Activated T-cell treated with anti-CD3 and anti-CD28 coated beads, Interleukin-2, amount 50 U/mL, for 24 hours (primary cell): ENCODE results near the gene NR3C1.

Experiments used
- DNase-seq: peaks from one replicate; pipeline ENCODE4 v3.0.0-alpha.2; 2020
- H3K27ac Mint-ChIP-seq: 2 replicates; pipeline ENCODE4 v1.8.0; 2020; ENCODE audit warnings: mild to moderate bottlenecking, mixed read lengths
- H3K27me3 Mint-ChIP-seq: 2 replicates; pipeline ENCODE4 v1.8.0; 2020; ENCODE audit warnings: mixed read lengths
- H3K36me3 Mint-ChIP-seq: 2 replicates; pipeline ENCODE4 v1.8.0; 2020; ENCODE audit warnings: low read depth, mixed read lengths
- H3K4me1 Mint-ChIP-seq: 2 replicates; pipeline ENCODE4 v1.8.0; 2020; ENCODE audit warnings: low read depth, mixed read lengths
- H3K4me3 Mint-ChIP-seq: 2 replicates; pipeline ENCODE4 v1.8.0; 2020; ENCODE audit warnings: mild to moderate bottlenecking, moderate library complexity, mixed read lengths
- H3K9me3 Mint-ChIP-seq: 2 replicates; pipeline ENCODE4 v1.8.0; 2020; ENCODE audit warnings: mixed read lengths

The NR3C1 gene

DNA sequence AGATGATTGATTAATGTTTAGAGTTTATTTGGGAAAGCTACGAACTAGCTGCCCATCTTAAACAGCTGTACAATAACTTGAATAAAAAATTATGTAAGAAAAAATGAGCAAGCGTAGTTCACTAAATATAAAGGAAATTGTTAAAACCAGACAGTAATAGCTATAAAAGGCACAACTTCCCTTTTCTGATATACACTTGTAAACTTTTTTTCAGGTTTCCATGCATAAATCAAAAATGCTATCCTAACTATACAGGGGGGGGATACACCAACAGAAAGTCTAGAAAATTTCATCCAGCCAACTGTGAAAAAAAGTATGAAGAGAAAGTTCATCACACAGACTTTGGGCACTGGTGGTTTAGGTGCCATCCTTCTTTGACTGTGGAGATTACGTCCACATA is 122.3 kb downstream of the NR3C1 start:
- no peak overlapping the region for H3K27ac Mint-ChIP-seq
- H3K36me3 Mint-ChIP-seq = peaks cover 88% of the 10 kb centered on the region
- H3K4me3 Mint-ChIP-seq = no peak overlapping the region
- DNase-seq = no peak
- peaks cover 3% of the 10 kb centered on the region for H3K4me1 Mint-ChIP-seq
- no peaks in the 10 kb centered on the region for H3K27me3 Mint-ChIP-seq
- H3K9me3 Mint-ChIP-seq = no peaks in the 10 kb centered on the region

DNA sequence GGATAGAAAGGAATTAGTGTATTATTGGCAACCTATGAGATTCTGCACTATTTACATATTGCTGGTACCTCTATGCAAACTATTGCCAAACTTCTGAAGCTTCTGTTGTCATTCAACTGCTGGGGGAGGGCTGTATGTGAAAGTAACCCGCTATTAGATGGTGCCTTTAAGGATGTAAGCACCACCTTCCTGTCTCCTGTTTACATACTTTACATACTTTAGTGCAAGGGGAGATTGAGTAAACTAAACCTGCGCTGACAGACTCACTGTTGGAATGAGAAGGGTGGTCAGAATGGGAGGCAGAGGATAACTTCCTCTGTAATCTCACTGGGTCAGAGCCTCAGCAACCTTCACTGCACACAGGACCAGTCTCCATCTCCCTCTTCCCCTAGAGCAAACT is 123.8 kb downstream of the NR3C1 start:
- Mint-ChIP-seq H3K4me3 (no peak overlapping the region), H3K27ac (no peak overlapping the region), H3K27me3 (no peaks in the 10 kb centered on the region), H3K4me1 (peaks cover 7% of the 10 kb centered on the region), H3K36me3 (peaks cover 82% of the 10 kb centered on the region), H3K9me3 (no peaks in the 10 kb centered on the region)
- DNase-seq = no peak

DNA sequence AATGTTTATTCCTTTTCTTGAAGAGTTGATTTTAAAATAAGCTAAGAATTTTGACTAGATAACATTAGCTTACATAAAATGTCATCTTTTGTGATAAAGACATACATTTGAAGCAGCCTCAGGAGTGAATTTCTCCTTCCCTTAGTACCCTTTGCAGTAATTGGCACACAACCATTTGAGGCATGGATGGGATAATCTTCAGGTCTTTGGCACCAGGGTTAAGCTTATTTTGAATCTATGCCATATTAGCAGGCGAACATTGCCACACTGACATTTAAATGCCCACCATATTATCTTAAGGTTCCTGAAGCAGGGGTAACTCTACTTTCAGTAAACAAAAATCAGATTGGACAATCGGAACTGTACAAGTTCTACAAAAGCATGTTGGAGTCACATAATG is 126.0 kb downstream of the NR3C1 start:
- H3K4me3 Mint-ChIP-seq = no peak overlapping the region
- H3K4me1 Mint-ChIP-seq = peaks cover 7% of the 10 kb centered on the region
- peaks cover 3% of the 10 kb centered on the region for H3K9me3 Mint-ChIP-seq
- DNase-seq = no peak
- peaks cover 60% of the 10 kb centered on the region for H3K36me3 Mint-ChIP-seq
- H3K27ac Mint-ChIP-seq = no peak overlapping the region
- H3K27me3 Mint-ChIP-seq = no peaks in the 10 kb centered on the region

DNA sequence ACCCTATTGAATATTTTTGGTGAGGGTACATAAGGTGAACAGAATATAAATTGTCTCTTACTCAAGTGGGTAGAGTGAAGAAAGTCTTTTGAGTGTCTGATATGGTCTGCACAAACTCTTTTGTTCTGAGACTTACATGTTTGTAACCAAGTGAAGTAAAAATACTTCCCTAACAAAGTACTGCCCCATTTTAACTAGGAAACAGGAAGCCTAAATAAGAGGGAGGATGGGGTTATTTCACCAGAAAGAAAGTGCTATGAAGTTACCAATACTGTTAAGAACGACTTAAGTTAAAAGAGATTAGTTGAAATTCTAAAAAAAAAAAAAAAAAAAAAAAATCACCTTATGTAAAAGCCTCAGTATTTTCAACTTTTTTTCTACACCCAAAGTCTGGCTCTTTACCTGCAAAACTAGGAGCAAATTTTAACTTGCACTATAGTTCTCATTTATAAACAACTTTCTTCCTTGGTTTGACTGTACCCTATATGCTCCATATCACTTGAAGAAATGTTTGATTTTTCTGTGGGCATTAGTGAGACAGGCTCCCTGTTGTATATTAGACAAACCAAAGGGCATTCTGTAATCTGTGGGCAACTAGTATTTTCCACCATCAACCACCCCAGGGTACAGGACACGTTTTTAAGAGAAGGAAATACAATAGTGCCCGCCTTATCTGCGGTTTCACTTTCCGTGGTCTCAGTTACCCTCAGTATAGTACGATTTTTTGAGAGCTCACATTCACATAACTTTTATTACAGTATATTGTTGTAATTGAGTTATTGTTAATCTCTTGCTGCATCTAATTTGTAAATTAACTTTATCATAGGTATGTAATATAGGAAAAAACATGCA is 127.7 kb downstream of the NR3C1 start:
- Mint-ChIP-seq H3K4me1 (peaks cover 7% of the 10 kb centered on the region), H3K4me3 (no peak overlapping the region), H3K27me3 (no peaks in the 10 kb centered on the region), H3K36me3 (peaks cover 43% of the 10 kb centered on the region), H3K27ac (no peak overlapping the region), H3K9me3 (peaks cover 4% of the 10 kb centered on the region)
- no peak for DNase-seq

DNA sequence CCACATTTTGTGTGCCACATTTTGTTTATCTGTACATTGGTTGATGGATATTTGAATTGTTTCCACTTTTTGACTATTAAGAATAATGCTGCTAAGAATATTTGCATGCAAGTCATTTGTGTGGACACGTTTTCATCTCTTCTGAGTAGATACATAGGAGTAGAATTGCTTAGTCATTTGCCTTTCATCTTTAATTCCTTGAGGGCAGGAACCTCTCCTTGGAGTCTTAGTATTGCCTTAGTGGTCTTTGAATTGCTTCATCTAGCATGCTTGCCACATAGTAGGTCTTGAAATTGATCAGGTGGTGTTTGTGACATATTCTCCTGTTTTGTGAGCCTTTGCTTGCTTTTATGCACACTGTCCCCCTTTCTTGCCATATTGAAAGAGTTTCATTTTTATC is 128.5 kb downstream of the NR3C1 start:
- peaks cover 7% of the 10 kb centered on the region for H3K4me1 Mint-ChIP-seq
- H3K9me3 Mint-ChIP-seq = peaks cover 4% of the 10 kb centered on the region
- H3K36me3 Mint-ChIP-seq = peaks cover 37% of the 10 kb centered on the region
- H3K4me3 Mint-ChIP-seq = no peak overlapping the region
- H3K27me3 Mint-ChIP-seq = no peaks in the 10 kb centered on the region
- DNase-seq = no peak
- no peak overlapping the region for H3K27ac Mint-ChIP-seq

DNA sequence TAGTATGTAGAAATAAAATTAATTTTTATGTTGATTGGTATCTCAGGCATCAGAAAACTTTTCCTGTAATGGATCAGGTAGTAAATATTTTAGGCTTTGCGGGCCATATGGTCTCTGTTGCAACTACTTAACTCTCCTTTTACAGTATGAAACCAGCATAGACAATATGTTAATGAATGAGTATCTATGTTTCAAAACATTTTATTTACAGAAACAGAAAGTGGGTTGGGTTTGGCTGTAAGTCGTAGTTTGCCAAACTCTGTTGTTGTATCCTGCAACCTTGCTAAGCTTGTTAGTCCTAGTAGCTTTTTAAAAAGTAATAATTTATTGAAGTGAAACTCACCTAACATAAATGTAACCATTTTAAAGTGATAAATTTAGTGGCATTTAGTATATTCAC is 132.1 kb downstream of the NR3C1 start:
- Mint-ChIP-seq H3K9me3 (peaks cover 26% of the 10 kb centered on the region), H3K27ac (no peak overlapping the region), H3K4me3 (no peak overlapping the region), H3K4me1 (peaks cover 5% of the 10 kb centered on the region), H3K27me3 (no peaks in the 10 kb centered on the region), H3K36me3 (peaks cover 9% of the 10 kb centered on the region)
- no peak for DNase-seq

DNA sequence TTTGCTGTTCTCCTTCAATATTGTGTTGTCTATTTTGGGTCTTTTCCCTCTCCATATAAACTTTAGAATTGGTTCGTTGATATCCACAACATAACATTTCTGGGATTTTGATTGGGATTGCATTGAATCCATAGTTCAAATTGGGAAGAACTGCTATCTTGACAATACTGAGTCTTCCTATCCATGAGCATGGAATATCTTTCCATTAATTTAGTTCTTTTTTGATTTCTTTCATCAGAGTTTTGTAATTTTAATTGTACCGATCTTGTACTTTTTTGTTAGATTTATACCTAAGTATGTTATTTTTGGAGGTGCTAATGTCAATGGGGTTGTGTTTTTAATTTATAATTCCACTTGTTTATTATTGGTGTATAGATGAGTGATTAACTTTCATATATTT is 135.1 kb downstream of the NR3C1 start:
- no peaks in the 10 kb centered on the region for H3K27me3 Mint-ChIP-seq
- DNase-seq = no peak
- H3K4me1 Mint-ChIP-seq = peaks cover 3% of the 10 kb centered on the region
- peaks cover 2% of the 10 kb centered on the region for H3K36me3 Mint-ChIP-seq
- peaks cover 31% of the 10 kb centered on the region for H3K9me3 Mint-ChIP-seq
- no peak overlapping the region for H3K27ac Mint-ChIP-seq
- no peak overlapping the region for H3K4me3 Mint-ChIP-seq

DNA sequence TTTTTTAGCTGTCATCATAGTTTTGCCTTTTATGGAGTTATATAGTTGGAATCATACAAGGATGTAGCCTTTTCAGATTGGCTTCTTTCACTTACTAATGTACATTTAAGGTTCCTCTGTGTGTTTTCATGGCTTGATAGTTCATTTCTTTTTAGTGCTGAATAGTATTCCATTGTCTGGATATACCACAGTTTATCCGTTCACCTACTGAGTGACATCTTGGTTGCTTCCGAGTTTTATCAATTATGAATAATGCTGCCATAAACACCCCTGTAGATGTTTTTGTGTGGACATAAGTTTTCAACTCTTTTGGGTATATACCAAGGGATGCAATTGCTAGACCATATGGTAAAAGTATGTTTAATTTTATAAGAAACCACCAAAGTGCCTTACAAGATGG is 136.3 kb downstream of the NR3C1 start:
- H3K36me3 Mint-ChIP-seq = peaks cover 2% of the 10 kb centered on the region
- DNase-seq = no peak

DNA sequence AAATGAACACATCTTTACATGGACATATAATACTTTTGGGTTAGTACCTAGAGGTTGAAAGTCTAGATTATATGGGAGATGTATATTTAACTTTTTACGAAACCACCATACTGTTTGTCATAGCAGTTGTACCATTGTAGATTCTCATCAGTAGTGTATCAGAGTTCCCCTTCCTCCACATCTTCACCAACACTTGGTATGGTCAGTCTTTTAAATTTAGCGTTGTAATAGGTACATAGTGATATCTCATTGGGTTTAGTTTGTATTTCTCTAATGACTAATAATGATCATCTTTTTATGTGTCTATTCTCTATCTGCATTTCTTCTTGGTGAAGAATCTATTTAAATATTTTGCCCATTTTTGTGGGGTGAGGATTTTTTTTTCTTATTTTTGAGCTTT is 137.5 kb downstream of the NR3C1 start:
- DNase-seq = no peak
- peaks cover 22% of the 10 kb centered on the region for H3K4me1 Mint-ChIP-seq
- H3K36me3 Mint-ChIP-seq = peaks cover 2% of the 10 kb centered on the region
- H3K27me3 Mint-ChIP-seq = no peaks in the 10 kb centered on the region
- no peak overlapping the region for H3K27ac Mint-ChIP-seq
- H3K4me3 Mint-ChIP-seq = no peak overlapping the region
- H3K9me3 Mint-ChIP-seq = peaks cover 27% of the 10 kb centered on the region

More for the DNA sequence above, 136.3 kb downstream of the NR3C1 start:
- H3K9me3 Mint-ChIP-seq = peaks cover 27% of the 10 kb centered on the region
- H3K4me1 Mint-ChIP-seq = peaks cover 10% of the 10 kb centered on the region
- no peaks in the 10 kb centered on the region for H3K27me3 Mint-ChIP-seq
- H3K4me3 Mint-ChIP-seq = no peak overlapping the region
- H3K27ac Mint-ChIP-seq = no peak overlapping the region

DNA sequence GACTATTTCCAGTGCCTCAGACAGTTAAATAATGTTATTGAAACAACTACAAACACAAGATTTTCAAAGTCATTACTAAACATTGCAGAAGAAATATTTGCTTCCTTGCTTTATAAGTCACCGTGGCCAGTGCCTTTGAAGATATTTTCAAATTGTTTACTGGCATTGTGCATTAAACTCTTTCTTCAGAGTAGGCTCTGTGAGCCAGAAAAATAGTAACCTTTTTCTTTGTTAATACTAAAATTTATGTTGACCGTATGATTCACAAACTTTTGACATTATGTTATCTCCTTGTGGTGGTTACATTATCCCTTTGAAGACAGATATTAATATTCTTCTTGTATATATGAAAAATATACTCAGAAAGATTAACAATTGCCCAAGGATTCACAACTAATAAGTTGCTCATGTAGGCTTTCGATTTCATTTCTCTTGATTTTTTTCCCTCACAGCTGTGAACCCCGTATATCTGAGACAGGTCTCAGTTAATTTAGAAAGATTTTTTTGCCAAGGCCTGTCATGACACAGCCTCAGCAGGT is 140.1 kb downstream of the NR3C1 start:
- DNase-seq = no peak
- no peak overlapping the region for H3K27ac Mint-ChIP-seq
- no peaks in the 10 kb centered on the region for H3K27me3 Mint-ChIP-seq
- H3K4me1 Mint-ChIP-seq = peaks cover 22% of the 10 kb centered on the region
- H3K4me3 Mint-ChIP-seq = no peak overlapping the region
- H3K9me3 Mint-ChIP-seq = peaks cover 21% of the 10 kb centered on the region
- H3K36me3 Mint-ChIP-seq = peaks cover 2% of the 10 kb centered on the region

DNA sequence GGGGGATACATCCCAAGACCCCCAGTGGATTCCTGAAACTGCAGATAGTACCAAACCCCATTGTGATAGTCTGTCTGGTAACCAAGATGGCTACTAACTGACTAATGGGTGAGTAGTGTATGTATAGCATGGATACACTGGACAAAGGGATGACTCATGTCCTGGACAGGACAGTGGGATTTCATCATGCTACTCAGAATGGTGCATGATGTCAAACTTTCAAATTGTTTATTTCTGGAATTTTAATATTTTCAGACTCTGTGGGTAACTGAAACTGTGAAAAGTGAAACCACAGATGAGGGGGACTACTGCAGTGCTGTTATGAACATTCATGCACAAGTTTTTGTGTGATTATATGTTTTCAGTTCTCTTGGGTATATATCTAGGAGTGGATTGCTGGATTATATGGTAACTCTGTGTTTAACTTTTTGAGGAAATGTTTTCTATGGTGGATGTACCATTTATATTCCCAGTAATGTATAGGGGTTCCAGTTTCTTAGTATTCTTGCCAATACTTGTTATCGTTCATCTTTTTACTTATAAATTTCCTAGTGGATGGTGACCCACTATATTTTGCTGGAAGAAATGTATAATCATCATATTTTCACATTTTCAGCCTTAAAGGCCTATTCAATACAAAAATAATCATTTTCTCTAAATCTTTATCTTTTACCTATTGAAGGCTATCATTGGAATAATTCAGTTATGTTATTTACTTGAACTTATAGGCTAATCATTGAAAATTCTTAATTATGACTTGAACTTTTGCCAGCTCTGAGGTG is 140.9 kb downstream of the NR3C1 start:
- Mint-ChIP-seq H3K27ac (peak overlapping the region; percentile 52), H3K4me3 (no peak overlapping the region), H3K36me3 (peaks cover 2% of the 10 kb centered on the region), H3K27me3 (no peaks in the 10 kb centered on the region), H3K9me3 (peaks cover 14% of the 10 kb centered on the region), H3K4me1 (peaks cover 22% of the 10 kb centered on the region)
- DNase-seq = no peak

DNA sequence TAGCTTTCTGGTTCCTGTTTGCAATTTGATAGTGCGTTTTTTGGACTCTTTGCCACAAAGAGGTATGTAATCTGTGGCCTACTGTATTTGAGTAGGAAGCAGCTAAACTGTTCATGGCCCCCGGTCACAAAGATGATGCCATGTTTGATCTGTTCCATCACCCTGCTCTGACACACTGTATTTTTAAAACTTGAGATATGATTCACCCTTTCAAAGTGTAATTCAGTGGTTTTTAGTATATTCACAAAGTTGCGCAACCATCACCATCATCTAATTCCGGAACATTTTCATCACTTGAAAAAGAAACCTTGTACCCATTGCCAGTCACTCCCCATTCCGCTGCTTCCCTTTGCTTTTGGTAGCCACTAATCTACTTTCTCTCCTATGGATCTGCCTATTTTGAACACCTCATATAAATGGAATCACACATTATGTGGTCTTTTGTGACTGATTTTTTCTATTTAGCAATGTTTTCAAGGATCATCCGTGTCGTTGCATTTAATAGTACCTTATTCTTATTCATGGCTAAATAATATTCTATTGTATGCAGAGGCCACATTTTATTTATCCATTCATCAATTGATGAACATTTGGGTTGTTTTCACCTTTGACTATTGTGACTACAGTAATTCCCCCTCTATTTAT is 141.6 kb downstream of the NR3C1 start:
- Mint-ChIP-seq H3K36me3 (peaks cover 2% of the 10 kb centered on the region), H3K27me3 (no peaks in the 10 kb centered on the region)

DNA sequence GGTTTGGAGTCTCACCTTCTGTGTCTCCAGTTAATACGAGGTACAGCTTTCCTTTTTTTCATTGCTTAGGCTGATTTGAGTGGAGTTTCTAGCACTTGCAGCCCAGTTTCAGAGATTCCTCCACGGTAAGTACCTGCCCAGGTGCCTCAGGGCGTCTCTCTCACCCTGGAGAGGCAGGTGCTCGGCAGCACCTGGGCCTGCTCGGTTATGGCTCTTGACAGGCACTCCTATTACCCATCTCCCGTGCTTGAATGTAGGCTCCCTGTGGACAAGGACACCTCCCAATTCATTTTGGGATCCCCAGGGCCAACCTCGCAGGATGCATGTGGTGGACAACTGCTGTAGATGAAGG is 144.3 kb downstream of the NR3C1 start:
- no peak for DNase-seq
- no peak overlapping the region for H3K27ac Mint-ChIP-seq
- H3K9me3 Mint-ChIP-seq = no peaks in the 10 kb centered on the region
- H3K4me3 Mint-ChIP-seq = no peak overlapping the region
- no peaks in the 10 kb centered on the region for H3K36me3 Mint-ChIP-seq
- no peaks in the 10 kb centered on the region for H3K27me3 Mint-ChIP-seq
- peaks cover 22% of the 10 kb centered on the region for H3K4me1 Mint-ChIP-seq

More for the DNA sequence above, 141.6 kb downstream of the NR3C1 start:
- Mint-ChIP-seq H3K27ac (peak overlapping the region; percentile 52), H3K4me1 (peaks cover 22% of the 10 kb centered on the region), H3K4me3 (no peak overlapping the region), H3K9me3 (peaks cover 7% of the 10 kb centered on the region)
- DNase-seq = no peak

DNA sequence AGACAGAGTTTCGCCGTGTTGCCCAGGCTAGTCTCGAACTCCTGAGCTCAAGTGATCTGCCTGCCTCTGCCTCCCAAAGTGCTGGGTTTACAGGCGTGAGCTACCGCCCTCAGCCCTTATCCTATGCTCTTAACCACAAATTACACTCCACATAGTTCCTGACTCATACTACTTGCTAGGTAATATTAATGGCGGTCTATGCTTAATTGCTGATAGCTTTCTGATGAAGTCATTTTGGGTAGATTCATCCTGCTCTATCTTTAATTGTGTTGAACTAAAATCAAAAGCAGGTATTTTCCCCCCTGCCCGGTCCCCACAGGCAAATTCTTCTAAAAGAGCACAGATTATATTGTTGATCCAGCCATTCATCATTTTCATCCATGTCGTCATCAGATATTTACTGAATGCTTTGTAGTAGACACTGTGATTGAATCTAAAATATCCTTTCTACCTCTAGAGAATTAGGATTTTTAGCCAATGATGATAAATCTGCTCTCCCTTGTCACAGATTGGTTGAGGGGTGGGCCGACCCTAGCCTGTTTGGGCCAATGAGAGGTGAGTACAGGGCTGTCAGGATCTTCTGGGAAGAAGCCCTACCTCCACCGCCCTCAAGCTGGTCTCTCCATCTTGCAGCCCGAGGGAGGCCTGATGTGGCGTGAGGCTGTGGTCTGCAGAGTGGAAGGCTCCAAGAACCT is 144.8 kb downstream of the NR3C1 start:
- Mint-ChIP-seq H3K9me3 (no peaks in the 10 kb centered on the region), H3K27ac (no peak overlapping the region), H3K36me3 (no peaks in the 10 kb centered on the region), H3K27me3 (no peaks in the 10 kb centered on the region), H3K4me3 (no peak overlapping the region), H3K4me1 (peaks cover 22% of the 10 kb centered on the region)
- DNase-seq = no peak
